Endothelial cell (in vitro differentiated cells): Measurements from ENCODE around the gene IL10. TPM values are rescaled to one million over a fixed set of nuclear protein-coding genes. Genes with fewer than 3 reads are reported as not detected.

Source experiments
- DNase-seq: peaks from one replicate; pipeline ENCODE4 v3.0.0; 2021; ENCODE audit warnings: low spot score
- H3K27ac Mint-ChIP-seq: one replicate; pipeline ENCODE4 v1.8.0; 2021; ENCODE audit warnings: mixed read lengths, inconsistent platforms; ENCODE audit not compliant: unreplicated experiment
- H3K27me3 Mint-ChIP-seq: one replicate; pipeline ENCODE4 v1.8.0; 2021; ENCODE audit warnings: mild to moderate bottlenecking, moderate library complexity, mixed read lengths, inconsistent platforms; ENCODE audit not compliant: unreplicated experiment
- H3K36me3 Mint-ChIP-seq: one replicate; pipeline ENCODE4 v1.8.0; 2021; ENCODE audit warnings: mild to moderate bottlenecking, low read depth, mixed read lengths, inconsistent platforms; ENCODE audit not compliant: unreplicated experiment
- H3K4me1 Mint-ChIP-seq: one replicate; pipeline ENCODE4 v1.8.0; 2021; ENCODE audit warnings: mild to moderate bottlenecking, mixed read lengths, inconsistent platforms; ENCODE audit not compliant: unreplicated experiment
- H3K4me3 Mint-ChIP-seq: one replicate; pipeline ENCODE4 v1.8.0; 2021; ENCODE audit warnings: mild to moderate bottlenecking, mixed read lengths, inconsistent platforms; ENCODE audit not compliant: unreplicated experiment
- H3K9me3 Mint-ChIP-seq: one replicate; pipeline ENCODE4 v1.8.0; 2021; ENCODE audit warnings: mixed read lengths, inconsistent platforms; ENCODE audit not compliant: unreplicated experiment
- total RNA-seq: library from RNA; stranded (reverse); fragmentation: NEBNext Ultra II Directional; extraction: Animal tissue kit (Norgen Biotek cat#: 25700); gene quantifications from one replicate; pipeline ENCODE4 v1.2.1, GENCODE V29; 2021; ENCODE audit not compliant: unreplicated experiment
- TF ChIP-seq, protein P1 (sequence below): fragments of 200-600 bp; sonication (generic); IDR thresholded peaks from one replicate; pipeline ENCODE4 v1.5.0; 2021; ENCODE audit warnings: antibody characterized with exemption; ENCODE audit not compliant: unreplicated experiment

Gene IL10
- total RNA-seq, 1 donor from 2014 or later, result not detected

DNA sequence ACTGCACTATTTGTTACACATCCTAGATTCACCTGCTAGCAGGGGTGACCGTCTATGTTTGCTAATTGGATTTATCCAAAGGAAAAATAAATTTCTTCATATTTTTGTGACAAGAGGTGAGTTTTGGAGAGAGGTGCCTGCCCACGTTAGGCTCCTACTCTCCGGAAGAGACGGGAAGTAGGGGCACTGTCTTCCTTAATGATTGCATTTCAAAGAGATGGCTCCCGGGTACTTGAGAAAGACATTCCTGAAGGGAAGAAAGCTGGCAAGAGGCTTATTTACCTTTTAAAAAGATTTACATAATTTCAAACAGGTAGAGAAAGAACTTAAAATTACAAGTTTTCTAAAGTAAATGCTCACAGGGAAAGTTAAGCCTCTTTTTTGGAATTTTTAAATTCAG is 20.4 kb downstream of the IL10 start:
- DNase-seq, result no peak
- H3K27ac Mint-ChIP-seq, result no peak overlapping the region
- H3K4me3 Mint-ChIP-seq, result no peak overlapping the region
- H3K36me3 Mint-ChIP-seq, result no peaks in the 10 kb centered on the region
- TF ChIP-seq, protein P1, sequence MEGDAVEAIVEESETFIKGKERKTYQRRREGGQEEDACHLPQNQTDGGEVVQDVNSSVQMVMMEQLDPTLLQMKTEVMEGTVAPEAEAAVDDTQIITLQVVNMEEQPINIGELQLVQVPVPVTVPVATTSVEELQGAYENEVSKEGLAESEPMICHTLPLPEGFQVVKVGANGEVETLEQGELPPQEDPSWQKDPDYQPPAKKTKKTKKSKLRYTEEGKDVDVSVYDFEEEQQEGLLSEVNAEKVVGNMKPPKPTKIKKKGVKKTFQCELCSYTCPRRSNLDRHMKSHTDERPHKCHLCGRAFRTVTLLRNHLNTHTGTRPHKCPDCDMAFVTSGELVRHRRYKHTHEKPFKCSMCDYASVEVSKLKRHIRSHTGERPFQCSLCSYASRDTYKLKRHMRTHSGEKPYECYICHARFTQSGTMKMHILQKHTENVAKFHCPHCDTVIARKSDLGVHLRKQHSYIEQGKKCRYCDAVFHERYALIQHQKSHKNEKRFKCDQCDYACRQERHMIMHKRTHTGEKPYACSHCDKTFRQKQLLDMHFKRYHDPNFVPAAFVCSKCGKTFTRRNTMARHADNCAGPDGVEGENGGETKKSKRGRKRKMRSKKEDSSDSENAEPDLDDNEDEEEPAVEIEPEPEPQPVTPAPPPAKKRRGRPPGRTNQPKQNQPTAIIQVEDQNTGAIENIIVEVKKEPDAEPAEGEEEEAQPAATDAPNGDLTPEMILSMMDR, result no peak
- H3K27me3 Mint-ChIP-seq, result peaks cover 4% of the 10 kb centered on the region
- no peaks in the 10 kb centered on the region for H3K4me1 Mint-ChIP-seq
- no peaks in the 10 kb centered on the region for H3K9me3 Mint-ChIP-seq

DNA sequence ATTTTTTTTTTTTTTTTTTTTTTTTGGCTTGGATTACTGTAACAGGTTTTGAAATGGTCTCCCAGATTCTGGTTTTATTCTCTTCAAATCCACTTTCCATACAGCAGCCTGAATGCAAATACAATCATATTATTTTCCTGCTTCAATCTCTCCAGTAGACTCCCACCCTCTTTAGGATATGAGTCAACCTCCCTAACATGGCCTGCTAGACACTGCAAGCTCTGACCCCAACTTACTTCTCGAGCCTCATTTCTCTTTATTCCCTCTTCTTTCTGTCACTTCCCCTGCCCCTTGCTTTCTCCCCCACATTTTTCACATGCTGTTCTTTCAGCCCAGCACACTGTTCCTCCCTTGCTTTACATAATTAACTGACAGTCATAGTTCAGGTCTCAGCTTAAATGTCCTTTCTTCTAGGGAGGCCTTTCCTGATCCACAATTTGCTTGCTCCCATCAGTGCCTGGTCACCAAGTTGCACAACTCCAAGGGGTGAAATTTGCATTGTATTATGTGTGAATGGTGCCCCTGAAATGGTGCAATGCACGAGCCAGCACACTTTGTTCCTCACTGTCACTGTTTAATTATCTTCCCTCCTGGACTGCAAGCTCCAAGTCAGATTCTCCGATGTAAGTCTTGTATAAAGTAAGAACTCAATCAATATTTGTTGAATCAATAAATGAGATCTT is 23.8 kb downstream of the IL10 start:
- TF ChIP-seq, protein P1, result no peak
- Mint-ChIP-seq H3K4me1 (no peaks in the 10 kb centered on the region), H3K27me3 (peaks cover 4% of the 10 kb centered on the region), H3K27ac (no peak overlapping the region), H3K9me3 (no peaks in the 10 kb centered on the region), H3K36me3 (no peaks in the 10 kb centered on the region), H3K4me3 (no peak overlapping the region)
- no peak for DNase-seq

DNA sequence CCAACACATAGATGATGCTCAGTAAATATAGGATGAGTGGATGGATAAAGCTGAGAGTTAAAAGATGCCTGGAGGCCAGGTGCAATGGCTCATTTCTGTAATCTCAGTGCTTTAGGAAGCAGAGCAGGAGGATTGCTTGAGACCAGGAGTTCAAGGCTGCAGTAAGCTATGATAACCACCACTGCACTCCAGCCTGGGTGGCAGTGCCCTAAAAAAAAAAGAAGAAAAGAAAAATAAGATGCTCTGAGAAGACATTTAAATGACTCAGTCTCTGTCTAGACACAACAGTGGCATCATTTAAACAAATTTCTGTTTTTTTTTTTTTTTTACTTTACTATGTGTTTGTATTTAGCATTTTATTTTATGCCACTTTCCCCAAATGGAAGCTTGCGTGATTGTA is 27.0 kb downstream of the IL10 start:
- Mint-ChIP-seq H3K27me3 (peaks cover 4% of the 10 kb centered on the region), H3K36me3 (no peaks in the 10 kb centered on the region), H3K4me1 (no peaks in the 10 kb centered on the region), H3K27ac (no peak overlapping the region), H3K9me3 (no peaks in the 10 kb centered on the region), H3K4me3 (no peak overlapping the region)
- TF ChIP-seq, protein P1, result no peak
- DNase-seq, result no peak

DNA sequence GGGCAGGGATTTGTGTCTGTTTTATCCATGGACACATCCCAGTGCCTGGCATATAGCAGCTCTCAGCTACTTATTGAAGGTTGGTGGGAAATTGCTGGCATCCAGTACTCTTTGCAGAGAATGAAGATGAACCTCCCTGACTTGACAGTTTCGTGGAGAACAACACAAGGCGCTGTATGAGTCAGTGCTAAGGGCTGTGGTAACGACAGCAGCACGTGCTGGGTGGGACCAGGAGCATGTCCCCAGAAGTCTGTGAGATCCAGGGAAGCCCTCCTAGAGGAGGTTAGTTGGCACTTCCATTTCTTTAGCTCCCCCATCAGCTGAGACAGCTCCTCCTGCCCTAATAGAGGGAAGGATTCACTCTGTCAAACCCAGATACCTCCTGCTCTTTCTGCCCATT is 27.6 kb downstream of the IL10 start:
- H3K4me1 Mint-ChIP-seq, result no peaks in the 10 kb centered on the region
- TF ChIP-seq, protein P1, result no peak
- H3K27me3 Mint-ChIP-seq, result peaks cover 5% of the 10 kb centered on the region
- H3K4me3 Mint-ChIP-seq, result no peak overlapping the region
- H3K9me3 Mint-ChIP-seq, result no peaks in the 10 kb centered on the region
- no peak overlapping the region for H3K27ac Mint-ChIP-seq
- DNase-seq, result no peak
- no peaks in the 10 kb centered on the region for H3K36me3 Mint-ChIP-seq

DNA sequence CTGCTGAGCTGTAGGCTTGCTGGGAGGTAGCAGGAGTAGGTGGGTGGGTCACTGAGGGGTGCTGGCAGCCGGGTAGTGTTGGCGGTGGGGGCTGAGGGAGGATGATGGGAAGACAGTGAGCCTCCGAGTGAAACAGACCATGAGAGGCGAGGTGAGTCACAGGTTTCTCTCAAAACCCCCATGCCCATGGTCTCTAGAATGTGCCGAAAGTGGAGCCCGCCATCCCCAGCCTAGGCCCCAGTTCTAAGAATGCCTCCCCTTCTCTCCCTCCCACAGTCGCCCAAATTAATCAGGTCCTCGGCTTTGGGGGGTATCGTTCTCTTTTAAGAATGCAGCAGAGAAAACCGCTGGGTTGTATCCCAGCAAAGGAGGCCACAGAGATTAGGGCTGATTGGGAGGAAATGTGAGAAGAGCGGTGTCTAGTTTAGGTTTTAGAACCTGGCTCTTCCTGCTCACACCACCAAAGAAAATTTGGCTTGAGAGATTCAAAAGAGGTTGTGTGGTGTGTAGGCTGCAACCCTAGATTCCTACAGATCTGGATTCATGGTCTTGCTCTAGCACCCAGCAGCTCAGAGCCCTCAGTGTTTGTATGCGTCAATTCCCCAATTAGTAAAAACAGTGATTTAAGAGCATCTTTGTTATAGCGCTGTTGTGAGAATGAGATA is 29.4 kb downstream of the IL10 start:
- Mint-ChIP-seq H3K27me3 (peaks cover 6% of the 10 kb centered on the region), H3K9me3 (no peaks in the 10 kb centered on the region), H3K27ac (no peak overlapping the region), H3K4me3 (no peak overlapping the region), H3K36me3 (no peaks in the 10 kb centered on the region), H3K4me1 (peaks cover 9% of the 10 kb centered on the region)
- DNase-seq, result no peak
- TF ChIP-seq, protein P1, result no peak
